ENCODE data around the gene KCNH5. TPM values are rescaled to one million over a fixed set of nuclear protein-coding genes. Genes with fewer than 3 reads are reported as not detected.
"Not testable (repeated sequence)": the region's sequence is repeated elsewhere in the genome, so short reads cannot be mapped to it uniquely, and the experiment has no call there.

The KCNH5 gene
- total and polyA plus RNA-seq, 12 donors = 0.15 TPM; not detected in 11

- WGBS, 2 donors = 81 to 84% methylated on average over 1 of the region's 1 CpG
- H3K36me3 ChIP-seq = no peaks in the 10 kb centered on the region
- H3K9me3 ChIP-seq = peaks cover 0 to 9% (median 0%) of the 10 kb centered on the region in 11 donors
- ATAC-seq (no peak), DNase-seq (no peak)
- no peak overlapping the region for H3K27ac ChIP-seq
- intact Hi-C loops (cut with DNase I) = no loop called here
- H3K4me3 ChIP-seq = no peak overlapping the region
- H3K27me3 ChIP-seq = no peaks in the 10 kb centered on the region
- H3K4me1 ChIP-seq = no peaks in the 10 kb centered on the region
- TF ChIP-seq CTCF (IDR thresholded peaks at IDR 0.05) = no peak
Observed at GRCh38 chr14:62866376-62866775, 178.9 kb downstream of the KCNH5 start.

- Histone ChIP-seq H3K27me3 (no peaks in the 10 kb centered on the region), H3K9me3 (peaks cover 0 to 9% (median 0%) of the 10 kb centered on the region in 11 donors), H3K27ac (no peak overlapping the region), H3K4me3 (no peak overlapping the region), H3K4me1 (no peaks in the 10 kb centered on the region), H3K36me3 (no peaks in the 10 kb centered on the region)
- no peak for ATAC-seq
- intact Hi-C loops (cut with DNase I) = no loop called here
- no peak for TF ChIP-seq CTCF (IDR thresholded peaks at IDR 0.05)
- no peak for DNase-seq
Observed at GRCh38 chr14:62864588-62864987, 180.7 kb downstream of the KCNH5 start.

GRCh38 chr14:62858011-62858410 lies 187.2 kb downstream of the KCNH5 start:
- H3K4me3 ChIP-seq; ATAC-seq; H3K27ac ChIP-seq; H3K27me3 ChIP-seq; intact Hi-C loops (cut with DNase I); DNase-seq; H3K9me3 ChIP-seq; H3K36me3 ChIP-seq; H3K4me1 ChIP-seq: not testable (repeated sequence)
- WGBS, 2 donors = 37 to 42% methylated on average over 2 of the region's 2 CpGs

- no peak for TF ChIP-seq CTCF (IDR thresholded peaks at IDR 0.05)
- ATAC-seq (no peak), DNase-seq (no peak)
- Histone ChIP-seq H3K36me3 (no peaks in the 10 kb centered on the region), H3K4me1 (no peaks in the 10 kb centered on the region), H3K27ac (no peak overlapping the region), H3K4me3 (no peak overlapping the region), H3K27me3 (no peaks in the 10 kb centered on the region), H3K9me3 (no peaks in the 10 kb centered on the region)
- intact Hi-C loops (cut with DNase I) = no loop called here
- 76 to 81% methylated on average over 4 of the region's 4 CpGs for WGBS, 2 donors
Observed at GRCh38 chr14:62854951-62855350, 190.3 kb downstream of the KCNH5 start.

GRCh38 chr14:62847168-62847567 lies 198.1 kb downstream of the KCNH5 start:
- Histone ChIP-seq H3K27ac (no peak overlapping the region), H3K4me3 (no peak overlapping the region), H3K27me3 (peaks cover 0 to 6% (median 0%) of the 10 kb centered on the region in 7 donors), H3K9me3 (no peaks in the 10 kb centered on the region), H3K4me1 (no peaks in the 10 kb centered on the region), H3K36me3 (no peaks in the 10 kb centered on the region)
- DNase-seq (no peak), ATAC-seq (no peak)
- intact Hi-C loops (cut with DNase I) = no loop called here
- no peak for TF ChIP-seq CTCF (IDR thresholded peaks at IDR 0.05)
